Caco-2 (cell line): Measurements from ENCODE around the gene DLX1. TPM values are rescaled to one million over a fixed set of nuclear protein-coding genes. Genes with fewer than 3 reads are reported as not detected.

Source experiments
- BruUV-seq: library from RNA; stranded (reverse); fragments of 400-500 nt; replicated peaks from 2 replicates; lab custom pipeline; 2021; lab: Mats Ljungman, UMichigan
- CTCF ChIA-PET: fragments of 300-600 bp; sonication (Branson Sonifier 250); formaldehyde crosslinking; loops from one replicate; lab custom pipeline; 2022; ENCODE audit warnings: antibody characterized with exemption; lab: Charles Lee
- POLR2A ChIA-PET: fragments of 300-600 bp; sonication (Branson Sonifier 250); formaldehyde crosslinking; loops from one replicate; lab custom pipeline; 2022; ENCODE audit warnings: antibody characterized with exemption; lab: Charles Lee
- DNase-seq, 2 experiments: peaks; one replicate each; pipeline versions ENCODE4 v3.0.0 to v3.0.0-alpha.2; 2020 to 2022
- H3K27me3 ChIP-seq: replicated peaks from 2 replicates; pipeline ENCODE4 v1.6.0; 2011; ENCODE audit warnings: low read length; ENCODE audit not compliant: control insufficient read depth, insufficient read depth
- H3K36me3 ChIP-seq: 2 replicates; pipeline ENCODE4 v1.5.1; 2011; ENCODE audit warnings: low read length; ENCODE audit not compliant: control insufficient read depth, insufficient read depth
- H3K4me1 ChIP-seq: fragments of 250-450 bp; sonication (Bioruptor Pico); 2 replicates; pipeline ENCODE4 v1.5.1; 2020; ENCODE audit warnings: mild to moderate bottlenecking
- H3K4me3 ChIP-seq: 2 replicates; pipeline ENCODE4 v1.5.1; 2011; ENCODE audit warnings: low read depth, mild to moderate bottlenecking, control low read depth, low read length
- H3K9me3 ChIP-seq: fragments of 250-450 bp; sonication (Bioruptor Pico); 2 replicates; pipeline ENCODE4 v1.5.1; 2020; ENCODE audit warnings: mild to moderate bottlenecking, moderate library complexity
- H3K27ac Mint-ChIP-seq: one replicate; pipeline ENCODE4 v1.8.0; 2022; ENCODE audit warnings: mixed read lengths; ENCODE audit not compliant: unreplicated experiment
- H3K27me3 Mint-ChIP-seq: one replicate; pipeline ENCODE4 v1.8.0; 2022; ENCODE audit warnings: mixed read lengths; ENCODE audit not compliant: insufficient read depth, unreplicated experiment
- H3K36me3 Mint-ChIP-seq: one replicate; pipeline ENCODE4 v1.8.0; 2022; ENCODE audit warnings: mild to moderate bottlenecking, mixed read lengths; ENCODE audit not compliant: insufficient read depth, unreplicated experiment
- H3K4me1 Mint-ChIP-seq: one replicate; pipeline ENCODE4 v1.8.0; 2022; ENCODE audit warnings: low read depth, mixed read lengths; ENCODE audit not compliant: unreplicated experiment
- H3K4me3 Mint-ChIP-seq: one replicate; pipeline ENCODE4 v1.8.0; 2022; ENCODE audit warnings: mild to moderate bottlenecking, moderate library complexity, mixed read lengths; ENCODE audit not compliant: unreplicated experiment
- H3K9me3 Mint-ChIP-seq: one replicate; pipeline ENCODE4 v1.8.0; 2022; ENCODE audit warnings: mixed read lengths; ENCODE audit not compliant: unreplicated experiment
- intact Hi-C: fragments of 100-400 bp; cut with micrococcal nuclease; formaldehyde crosslinking; loops from one replicate; pipeline ENCODE4 v1.10.0; 2022; ENCODE audit not compliant: unreplicated experiment
- total RNA-seq: library from RNA; stranded (reverse); gene quantifications from 2 replicates; pipeline ENCODE4 v1.2.3, GENCODE V29; 2022
- TF ChIP-seq, protein P1 (sequence below), 2 experiments: fragments of 200-600 bp in 1 of 2; IDR thresholded peaks; 1 replicate in 1 of 2; 2 replicates in 1 of 2; pipeline versions ENCODE4 v1.5.1 to v1.8.0; 2011 to 2022; ENCODE audit warnings: antibody characterized with exemption in 1 of 2, control low read depth in 1 of 2, inconsistent platforms in 1 of 2, low read depth in 1 of 2, low read length in 1 of 2, mild to moderate bottlenecking in 1 of 2, moderate library complexity in 1 of 2; ENCODE audit not compliant: insufficient read depth in 1 of 2, severe bottlenecking in 1 of 2, unreplicated experiment in 1 of 2

Gene DLX1
- total RNA-seq, 1 experiment from 2014 or later, result 1.2 TPM

DNA sequence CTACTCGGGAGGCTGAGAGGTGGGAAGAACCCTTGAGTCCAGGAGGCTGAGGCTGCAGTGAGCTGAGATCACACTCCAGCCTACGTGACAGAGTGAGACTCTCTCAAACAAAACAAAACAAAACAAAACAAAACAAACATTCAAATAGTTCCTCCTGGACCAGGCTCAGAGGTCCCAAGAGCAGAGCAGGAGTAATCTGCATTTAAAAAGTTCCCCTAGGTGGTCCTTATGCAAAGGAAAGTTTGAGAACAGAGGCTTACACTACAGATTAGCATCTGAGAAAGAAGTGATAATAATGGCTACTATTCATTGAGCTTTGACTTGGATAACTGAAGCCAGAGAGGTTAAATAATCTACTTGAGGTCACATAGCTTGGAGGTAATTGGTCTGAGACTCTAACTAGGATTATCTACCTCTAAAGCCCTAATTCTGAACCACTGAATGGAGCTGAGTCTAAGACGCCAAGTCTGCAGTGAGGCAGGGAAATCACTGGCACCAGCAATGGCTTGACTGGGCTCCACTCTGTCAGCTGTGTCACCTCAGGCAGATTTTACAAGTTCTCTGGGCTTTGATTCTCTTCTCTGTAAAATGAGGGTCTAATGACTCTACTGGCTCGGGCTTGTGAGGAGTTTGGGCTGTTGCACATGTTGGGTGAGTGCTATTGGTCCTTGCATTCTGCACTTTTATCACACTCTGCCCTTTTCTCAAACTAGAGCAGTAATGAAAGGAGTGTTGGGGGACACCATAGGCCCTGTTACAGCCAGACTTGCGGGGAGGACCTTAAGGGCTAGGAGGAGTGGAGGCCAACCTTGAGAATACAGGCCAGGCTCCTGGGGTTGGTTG lies 46.6 kb downstream of the DLX1 start:
- Histone ChIP-seq H3K9me3 (no peaks in the 10 kb centered on the region), H3K4me3 (no peak overlapping the region), H3K27me3 (no peaks in the 10 kb centered on the region), H3K36me3 (no peaks in the 10 kb centered on the region), H3K4me1 (no peaks in the 10 kb centered on the region)
- ChIA-PET CTCF (no interaction called here), POLR2A (no interaction called here)
- H3K4me3 Mint-ChIP-seq, result no peak overlapping the region
- H3K27ac Mint-ChIP-seq, result no peak overlapping the region
- intact Hi-C loops, result no loop called here
- H3K4me1 Mint-ChIP-seq, result no peaks in the 10 kb centered on the region
- no TSS peak for BruUV-seq
- peaks cover 9% of the 10 kb centered on the region for H3K9me3 Mint-ChIP-seq
- H3K27me3 Mint-ChIP-seq, result peaks cover 7% of the 10 kb centered on the region
- no peaks in the 10 kb centered on the region for H3K36me3 Mint-ChIP-seq
- TF ChIP-seq, protein P1, sequence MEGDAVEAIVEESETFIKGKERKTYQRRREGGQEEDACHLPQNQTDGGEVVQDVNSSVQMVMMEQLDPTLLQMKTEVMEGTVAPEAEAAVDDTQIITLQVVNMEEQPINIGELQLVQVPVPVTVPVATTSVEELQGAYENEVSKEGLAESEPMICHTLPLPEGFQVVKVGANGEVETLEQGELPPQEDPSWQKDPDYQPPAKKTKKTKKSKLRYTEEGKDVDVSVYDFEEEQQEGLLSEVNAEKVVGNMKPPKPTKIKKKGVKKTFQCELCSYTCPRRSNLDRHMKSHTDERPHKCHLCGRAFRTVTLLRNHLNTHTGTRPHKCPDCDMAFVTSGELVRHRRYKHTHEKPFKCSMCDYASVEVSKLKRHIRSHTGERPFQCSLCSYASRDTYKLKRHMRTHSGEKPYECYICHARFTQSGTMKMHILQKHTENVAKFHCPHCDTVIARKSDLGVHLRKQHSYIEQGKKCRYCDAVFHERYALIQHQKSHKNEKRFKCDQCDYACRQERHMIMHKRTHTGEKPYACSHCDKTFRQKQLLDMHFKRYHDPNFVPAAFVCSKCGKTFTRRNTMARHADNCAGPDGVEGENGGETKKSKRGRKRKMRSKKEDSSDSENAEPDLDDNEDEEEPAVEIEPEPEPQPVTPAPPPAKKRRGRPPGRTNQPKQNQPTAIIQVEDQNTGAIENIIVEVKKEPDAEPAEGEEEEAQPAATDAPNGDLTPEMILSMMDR (IDR thresholded peaks at IDR 0.05; ENCODE audit: insufficient read depth in 1 of 2, low read depth in 1 of 2, low read length in 1 of 2, severe bottlenecking in 1 of 2, unreplicated experiment in 1 of 2), result no peak
- DNase-seq, result no peak

DNA sequence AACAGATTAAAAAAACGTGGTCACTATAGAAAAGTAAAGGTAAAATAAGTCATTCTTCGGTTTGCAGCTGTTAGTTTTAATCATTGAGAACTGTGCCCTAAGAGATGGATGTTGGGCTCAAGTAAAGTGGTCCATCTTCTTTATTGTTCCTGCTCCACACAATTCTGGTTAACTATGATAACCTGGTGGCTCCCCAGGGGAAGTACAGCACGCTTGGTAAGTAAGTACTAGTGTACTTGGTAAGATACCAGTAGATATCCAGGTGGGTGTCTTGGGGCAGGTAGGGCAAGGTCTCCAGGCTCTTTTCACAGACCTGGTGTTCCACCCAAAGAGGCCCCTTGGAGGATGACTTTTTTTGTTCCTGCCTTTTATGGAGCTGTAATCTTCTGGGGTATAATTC lies 49.0 kb downstream of the DLX1 start:
- TF ChIP-seq, protein P1 (IDR thresholded peaks at IDR 0.05; ENCODE audit: insufficient read depth in 1 of 2, low read depth in 1 of 2, low read length in 1 of 2, severe bottlenecking in 1 of 2, unreplicated experiment in 1 of 2), result no peak
- H3K9me3 ChIP-seq, result no peaks in the 10 kb centered on the region
- Mint-ChIP-seq H3K4me3 (no peak overlapping the region), H3K4me1 (no peaks in the 10 kb centered on the region), H3K27me3 (peaks cover 7% of the 10 kb centered on the region), H3K9me3 (peaks cover 9% of the 10 kb centered on the region), H3K27ac (no peak overlapping the region), H3K36me3 (no peaks in the 10 kb centered on the region)
- H3K36me3 ChIP-seq, result no peaks in the 10 kb centered on the region
- no peaks in the 10 kb centered on the region for H3K4me1 ChIP-seq
- BruUV-seq, result no TSS peak
- DNase-seq, result no peak
- H3K27me3 ChIP-seq, result no peaks in the 10 kb centered on the region
- no peak overlapping the region for H3K4me3 ChIP-seq
- intact Hi-C loops, result no loop called here
- ChIA-PET POLR2A (no interaction called here), CTCF (interaction anchor here (0.6 kb wide), 1 partner anchor 449 kb away, joined by 3 read pairs; no protein-coding TSS in a partner anchor)

DNA sequence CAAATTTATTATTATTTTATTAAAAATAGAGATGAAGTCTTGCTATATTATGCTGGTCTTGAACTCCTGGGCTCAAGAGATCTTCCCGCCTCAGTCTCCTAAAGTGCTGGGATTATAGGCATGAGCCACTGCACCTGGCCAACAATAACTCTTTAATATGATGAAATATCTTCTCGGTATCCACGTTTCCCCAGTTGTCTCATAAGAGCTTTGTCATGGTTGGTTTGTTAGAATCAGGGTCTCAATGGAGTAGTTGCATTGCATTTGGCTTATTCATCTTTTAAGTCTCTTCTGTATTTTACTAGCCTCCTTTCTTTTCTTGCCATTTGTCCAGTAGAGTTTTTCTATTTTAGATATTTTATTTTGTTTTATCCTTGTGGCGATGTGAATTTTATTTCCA lies 50.1 kb downstream of the DLX1 start:
- Histone ChIP-seq H3K4me3 (no peak overlapping the region), H3K36me3 (no peaks in the 10 kb centered on the region), H3K9me3 (no peaks in the 10 kb centered on the region), H3K27me3 (no peaks in the 10 kb centered on the region), H3K4me1 (no peaks in the 10 kb centered on the region)
- H3K4me1 Mint-ChIP-seq, result no peaks in the 10 kb centered on the region
- ChIA-PET CTCF (no interaction called here), POLR2A (no interaction called here)
- H3K9me3 Mint-ChIP-seq, result peaks cover 9% of the 10 kb centered on the region
- no peak overlapping the region for H3K4me3 Mint-ChIP-seq
- BruUV-seq, result no TSS peak
- no peaks in the 10 kb centered on the region for H3K36me3 Mint-ChIP-seq
- TF ChIP-seq, protein P1 (IDR thresholded peaks at IDR 0.05; ENCODE audit: insufficient read depth in 1 of 2, low read depth in 1 of 2, low read length in 1 of 2, severe bottlenecking in 1 of 2, unreplicated experiment in 1 of 2), result no peak
- H3K27me3 Mint-ChIP-seq, result peaks cover 7% of the 10 kb centered on the region
- DNase-seq, result no peak
- intact Hi-C loops, result no loop called here
- H3K27ac Mint-ChIP-seq, result no peak overlapping the region
